HL-60 (cell line): ENCODE results near the gene HNRNPA3.
"Not testable (repeated sequence)": the region's sequence is repeated elsewhere in the genome, so short reads cannot be mapped to it uniquely, and the experiment has no call there.

Source experiments
- DNase-seq, 2 experiments: peaks; one replicate each; pipeline ENCODE4 v3.0.0-alpha.2; 2010 to 2020; ENCODE audit warnings: low read depth in 1 of 2, low spot score in 1 of 2
- H3K27ac ChIP-seq: fragments of 250-450 bp; sonication (Bioruptor Pico); replicated peaks from 2 replicates; pipeline ENCODE4 v1.5.1; 2020; ENCODE audit warnings: mild to moderate bottlenecking, moderate library complexity
- H3K27me3 ChIP-seq: fragments of 250-450 bp; sonication (Bioruptor Pico); 2 replicates; pipeline ENCODE4 v1.5.1; 2021; ENCODE audit warnings: mild to moderate bottlenecking, moderate library complexity; ENCODE audit not compliant: insufficient read depth, poor library complexity, severe bottlenecking
- H3K4me3 ChIP-seq: replicated peaks from 2 replicates; pipeline ENCODE4 v1.5.1; 2011; ENCODE audit warnings: mild to moderate bottlenecking, control low read depth, low read length; ENCODE audit not compliant: insufficient read depth
- CTCF ChIP-seq: IDR thresholded peaks from one replicate; pipeline ENCODE4 v1.5.1; 2011; ENCODE audit warnings: low read length, control low read depth, inconsistent platforms; ENCODE audit not compliant: insufficient read depth
- GABPA ChIP-seq: IDR thresholded peaks from 2 replicates; pipeline ENCODE4 v1.6.1; 2012; ENCODE audit warnings: low read depth
- POLR2AphosphoS5 ChIP-seq: IDR thresholded peaks from 2 replicates; pipeline ENCODE4 v1.6.1; 2012; ENCODE audit warnings: low read depth
- REST ChIP-seq: IDR thresholded peaks from 2 replicates; pipeline ENCODE4 v1.6.1; 2012; ENCODE audit warnings: low read depth; ENCODE audit not compliant: insufficient replicate concordance
- SPI1 ChIP-seq: IDR thresholded peaks from 2 replicates; pipeline ENCODE4 v1.6.1; 2012; ENCODE audit warnings: low read depth, mild to moderate bottlenecking, borderline replicate concordance

Gene HNRNPA3

GRCh38 chr2:177212891-177213856 lies 580 bp downstream of the HNRNPA3 start:
- TF ChIP-seq GABPA (peak; percentile 34; the same call in 1 of the 2 replicates), SPI1 (no peak), REST (peak; percentile 31), POLR2AphosphoS5 (peak; percentile 82)
- H3K4me3 ChIP-seq = peak overlapping the region; percentile 72
- H3K27ac ChIP-seq = peak overlapping the region; percentile 98
- peak; percentile 68 to 92 for DNase-seq
- no peaks in the 10 kb centered on the region for H3K27me3 ChIP-seq

- H3K27me3 ChIP-seq = no peaks in the 10 kb centered on the region
- no peak overlapping the region for H3K27ac ChIP-seq
- TF ChIP-seq REST (no peak), CTCF (no peak), GABPA (no peak), POLR2AphosphoS5 (no peak), SPI1 (no peak)
- no peak for DNase-seq
- no peak overlapping the region for H3K4me3 ChIP-seq
These were observed 4.8 kb downstream of the HNRNPA3 start for GRCh38 chr2:177217247-177217843.

- H3K4me3 ChIP-seq, DNase-seq, H3K27ac ChIP-seq, H3K27me3 ChIP-seq: not testable (repeated sequence)
These were observed 7.2 kb downstream of the HNRNPA3 start for GRCh38 chr2:177219787-177220186.

GRCh38 chr2:177221534-177221933 lies 8.9 kb downstream of the HNRNPA3 start:
- TF ChIP-seq SPI1 (no peak), POLR2AphosphoS5 (no peak), REST (no peak), GABPA (no peak), CTCF (no peak)
- no peak overlapping the region for H3K4me3 ChIP-seq
- no peak for DNase-seq
- peak overlapping the region; percentile 8; the same call in 1 of the 2 replicates for H3K27ac ChIP-seq
- no peaks in the 10 kb centered on the region for H3K27me3 ChIP-seq
